HepG2 (cell line): ENCODE measurements around the gene SERHL2. TPM values are rescaled to one million over a fixed set of nuclear protein-coding genes. Genes with fewer than 3 reads are reported as not detected.

Source experiments
- CCDC6 ChIP-seq: sonication (generic); formaldehyde crosslinking; IDR thresholded peaks from 2 replicates; pipeline ENCODE4 v1.8.1; 2022; ENCODE audit warnings: mild to moderate bottlenecking, missing genetic modification reagents, moderate library complexity
- GLI4 ChIP-seq: sonication (generic); formaldehyde crosslinking; IDR thresholded peaks from 2 replicates; pipeline ENCODE4 v1.5.1; 2020; ENCODE audit warnings: missing genetic modification reagents, mild to moderate bottlenecking, moderate library complexity, borderline replicate concordance
- KLF16 ChIP-seq, 2 experiments: sonication (generic) in 1 of 2; formaldehyde crosslinking in 1 of 2; IDR thresholded peaks; 2 replicates each; pipeline versions ENCODE4 v1.6.1 to v1.8.0; 2016 to 2023; ENCODE audit warnings: missing genetic modification reagents in 2 of 2, missing compliant biosample characterization in 1 of 2
- MEIS1 ChIP-seq: sonication (generic); formaldehyde crosslinking; IDR thresholded peaks from 2 replicates; pipeline ENCODE4 v1.9.0; 2021; ENCODE audit warnings: mild to moderate bottlenecking, missing genetic modification reagents, moderate library complexity, borderline replicate concordance
- PAF1 ChIP-seq: IDR thresholded peaks from 2 replicates; pipeline ENCODE4 v1.6.1; 2016; ENCODE audit warnings: missing genetic modification reagents, missing compliant biosample characterization
- SIN3B ChIP-seq: fragments of 150-350 bp; IDR thresholded peaks from 2 replicates; pipeline ENCODE4 v1.6.1; 2014; ENCODE audit warnings: low read length
- TCF7 ChIP-seq: sonication (generic); IDR thresholded peaks from 2 replicates; pipeline ENCODE4 v1.6.1; 2016; ENCODE audit warnings: antibody characterized with exemption, low read depth
- ZNF326 ChIP-seq: sonication (generic); formaldehyde crosslinking; IDR thresholded peaks from 2 replicates; pipeline ENCODE4 v1.4.0; 2020; ENCODE audit warnings: missing genetic modification reagents, borderline replicate concordance
- ZNF547 ChIP-seq: sonication (generic); formaldehyde crosslinking; IDR thresholded peaks from 2 replicates; pipeline ENCODE4 v1.5.1; 2020; ENCODE audit warnings: mild to moderate bottlenecking, missing genetic modification reagents
- ZNF766 ChIP-seq: sonication (generic); formaldehyde crosslinking; IDR thresholded peaks from 2 replicates; pipeline ENCODE4 v1.5.0; 2020; ENCODE audit warnings: missing genetic modification reagents, borderline replicate concordance
- polyA plus RNA-seq, 8 experiments: library from polyadenylated mRNA; depleted of rRNA in 3 of 8; stranded (reverse) in 7 of 8; unstranded in 1 of 8; fragments of >200 nt; fragmentation: Illumina TruSeq in 4 of 8; extraction: Trizol in 4 of 8; gene quantifications; 2 replicates each; pipeline versions ENCODE4 v1.2.1 to v1.2.3, GENCODE V29; 2011 to 2016; ENCODE audit warnings: low read depth in 4 of 8, missing spikeins in 1 of 8, mixed read lengths in 1 of 8; ENCODE audit not compliant: insufficient read depth in 1 of 8
- total RNA-seq, 5 experiments: library from RNA; depleted of rRNA; stranded (reverse); fragments of >200 nt; fragmentation: Illumina TruSeq; extraction: Trizol; gene quantifications; 2 replicates each; pipeline ENCODE4 v1.2.3, GENCODE V29; 2016; ENCODE audit warnings: low read depth in 1 of 5
- TF ChIP-seq, protein P1 (sequence below): sonication (generic); formaldehyde crosslinking; IDR thresholded peaks from 2 replicates; pipeline ENCODE4 v1.4.0; 2020; ENCODE audit warnings: missing genetic modification reagents
- TF ChIP-seq, protein P2 (sequence below): sonication (generic); formaldehyde crosslinking; IDR thresholded peaks from 2 replicates; pipeline ENCODE4 v1.4.0; 2020; ENCODE audit warnings: missing genetic modification reagents
- TF ChIP-seq, protein P3 (sequence below): sonication (generic); formaldehyde crosslinking; IDR thresholded peaks from 2 replicates; pipeline ENCODE4 v1.4.0; 2020; ENCODE audit warnings: missing genetic modification reagents
- TF ChIP-seq, protein P4 (sequence below): sonication (generic); formaldehyde crosslinking; IDR thresholded peaks from 2 replicates; pipeline ENCODE4 v1.4.0; 2020; ENCODE audit warnings: missing genetic modification reagents, borderline replicate concordance
- TF ChIP-seq, protein P5 (sequence below): sonication (generic); formaldehyde crosslinking; IDR thresholded peaks from 2 replicates; pipeline ENCODE4 v1.4.0; 2020; ENCODE audit warnings: mild to moderate bottlenecking, missing genetic modification reagents

The SERHL2 gene
- total and polyA plus RNA-seq, 2 of the 13 experiments (the other 11 are each of a cell fraction or from before 2014, with no cell fraction given): 1.0 to 1.8 TPM

DNA sequence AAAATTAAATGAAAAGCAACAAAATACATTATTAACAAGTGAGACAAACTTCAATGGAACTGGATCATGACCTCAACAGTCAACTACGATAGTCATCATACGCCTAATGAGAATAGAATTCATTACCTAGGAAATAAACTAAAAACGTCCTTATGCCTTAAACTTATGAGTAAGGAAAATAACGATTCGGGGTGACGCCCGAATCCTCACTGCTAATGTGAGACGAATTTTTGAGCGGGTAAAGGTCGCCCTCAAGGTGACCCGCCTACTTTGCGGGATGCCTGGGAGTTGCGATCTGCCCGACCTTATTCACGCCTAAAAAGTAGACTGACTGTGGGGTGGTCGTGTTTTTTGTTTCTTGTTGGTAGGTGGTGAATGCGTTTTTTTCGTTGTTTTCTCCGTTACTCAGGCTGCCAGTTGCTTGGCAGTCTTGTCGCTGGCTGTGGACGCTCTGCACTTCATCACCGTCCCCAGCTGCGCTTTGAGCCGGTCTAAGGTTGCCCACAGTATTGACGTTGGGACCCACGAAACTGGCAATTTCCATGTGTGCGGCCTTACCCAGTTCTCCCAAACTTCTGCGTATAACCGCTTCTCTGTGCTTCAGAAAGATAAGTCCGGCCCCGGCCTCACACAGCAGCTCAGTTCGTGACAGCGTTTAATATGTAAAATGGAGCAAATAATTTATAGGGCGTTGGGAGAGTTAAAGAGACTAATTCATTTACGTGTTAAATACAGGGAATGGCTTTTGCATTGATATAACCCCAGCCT, 61.5 kb downstream of the SERHL2 start (continued):
- TF ChIP-seq, protein P1, sequence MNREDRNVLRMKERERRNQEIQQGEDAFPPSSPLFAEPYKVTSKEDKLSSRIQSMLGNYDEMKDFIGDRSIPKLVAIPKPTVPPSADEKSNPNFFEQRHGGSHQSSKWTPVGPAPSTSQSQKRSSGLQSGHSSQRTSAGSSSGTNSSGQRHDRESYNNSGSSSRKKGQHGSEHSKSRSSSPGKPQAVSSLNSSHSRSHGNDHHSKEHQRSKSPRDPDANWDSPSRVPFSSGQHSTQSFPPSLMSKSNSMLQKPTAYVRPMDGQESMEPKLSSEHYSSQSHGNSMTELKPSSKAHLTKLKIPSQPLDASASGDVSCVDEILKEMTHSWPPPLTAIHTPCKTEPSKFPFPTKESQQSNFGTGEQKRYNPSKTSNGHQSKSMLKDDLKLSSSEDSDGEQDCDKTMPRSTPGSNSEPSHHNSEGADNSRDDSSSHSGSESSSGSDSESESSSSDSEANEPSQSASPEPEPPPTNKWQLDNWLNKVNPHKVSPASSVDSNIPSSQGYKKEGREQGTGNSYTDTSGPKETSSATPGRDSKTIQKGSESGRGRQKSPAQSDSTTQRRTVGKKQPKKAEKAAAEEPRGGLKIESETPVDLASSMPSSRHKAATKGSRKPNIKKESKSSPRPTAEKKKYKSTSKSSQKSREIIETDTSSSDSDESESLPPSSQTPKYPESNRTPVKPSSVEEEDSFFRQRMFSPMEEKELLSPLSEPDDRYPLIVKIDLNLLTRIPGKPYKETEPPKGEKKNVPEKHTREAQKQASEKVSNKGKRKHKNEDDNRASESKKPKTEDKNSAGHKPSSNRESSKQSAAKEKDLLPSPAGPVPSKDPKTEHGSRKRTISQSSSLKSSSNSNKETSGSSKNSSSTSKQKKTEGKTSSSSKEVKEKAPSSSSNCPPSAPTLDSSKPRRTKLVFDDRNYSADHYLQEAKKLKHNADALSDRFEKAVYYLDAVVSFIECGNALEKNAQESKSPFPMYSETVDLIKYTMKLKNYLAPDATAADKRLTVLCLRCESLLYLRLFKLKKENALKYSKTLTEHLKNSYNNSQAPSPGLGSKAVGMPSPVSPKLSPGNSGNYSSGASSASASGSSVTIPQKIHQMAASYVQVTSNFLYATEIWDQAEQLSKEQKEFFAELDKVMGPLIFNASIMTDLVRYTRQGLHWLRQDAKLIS (CRISPR knock-in tag): peak; percentile 99
- TF ChIP-seq ZNF766 (peak; percentile 95; the same call in 1 of the 2 replicates), ZNF326 (CRISPR knock-in tag) (no peak), MEIS1 (CRISPR knock-in tag) (peak; percentile 37; the same call in 1 of the 2 replicates), TCF7 (no peak), PAF1 (CRISPR knock-in tag) (peak; percentile 89), GLI4 (0 out of 2 replicates have a peak, but pooled peaks have one; percentile 24), CCDC6 (CRISPR knock-in tag) (peak; percentile 72; the same call in 1 of the 2 replicates), ZNF547 (CRISPR knock-in tag) (peak; percentile 50; the same call in 1 of the 2 replicates), SIN3B (no peak; the same call in 1 of the 2 replicates), KLF16 (CRISPR knock-in tag; IDR thresholded peaks at IDR 0.05) (peak in 1 of 2 experiments; percentile 99; a peak in 2 of 4 replicates)
- TF ChIP-seq, protein P2, sequence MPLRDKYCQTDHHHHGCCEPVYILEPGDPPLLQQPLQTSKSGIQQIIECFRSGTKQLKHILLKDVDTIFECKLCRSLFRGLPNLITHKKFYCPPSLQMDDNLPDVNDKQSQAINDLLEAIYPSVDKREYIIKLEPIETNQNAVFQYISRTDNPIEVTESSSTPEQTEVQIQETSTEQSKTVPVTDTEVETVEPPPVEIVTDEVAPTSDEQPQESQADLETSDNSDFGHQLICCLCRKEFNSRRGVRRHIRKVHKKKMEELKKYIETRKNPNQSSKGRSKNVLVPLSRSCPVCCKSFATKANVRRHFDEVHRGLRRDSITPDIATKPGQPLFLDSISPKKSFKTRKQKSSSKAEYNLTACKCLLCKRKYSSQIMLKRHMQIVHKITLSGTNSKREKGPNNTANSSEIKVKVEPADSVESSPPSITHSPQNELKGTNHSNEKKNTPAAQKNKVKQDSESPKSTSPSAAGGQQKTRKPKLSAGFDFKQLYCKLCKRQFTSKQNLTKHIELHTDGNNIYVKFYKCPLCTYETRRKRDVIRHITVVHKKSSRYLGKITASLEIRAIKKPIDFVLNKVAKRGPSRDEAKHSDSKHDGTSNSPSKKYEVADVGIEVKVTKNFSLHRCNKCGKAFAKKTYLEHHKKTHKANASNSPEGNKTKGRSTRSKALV (CRISPR knock-in tag): peak; percentile 83
- TF ChIP-seq, protein P3, sequence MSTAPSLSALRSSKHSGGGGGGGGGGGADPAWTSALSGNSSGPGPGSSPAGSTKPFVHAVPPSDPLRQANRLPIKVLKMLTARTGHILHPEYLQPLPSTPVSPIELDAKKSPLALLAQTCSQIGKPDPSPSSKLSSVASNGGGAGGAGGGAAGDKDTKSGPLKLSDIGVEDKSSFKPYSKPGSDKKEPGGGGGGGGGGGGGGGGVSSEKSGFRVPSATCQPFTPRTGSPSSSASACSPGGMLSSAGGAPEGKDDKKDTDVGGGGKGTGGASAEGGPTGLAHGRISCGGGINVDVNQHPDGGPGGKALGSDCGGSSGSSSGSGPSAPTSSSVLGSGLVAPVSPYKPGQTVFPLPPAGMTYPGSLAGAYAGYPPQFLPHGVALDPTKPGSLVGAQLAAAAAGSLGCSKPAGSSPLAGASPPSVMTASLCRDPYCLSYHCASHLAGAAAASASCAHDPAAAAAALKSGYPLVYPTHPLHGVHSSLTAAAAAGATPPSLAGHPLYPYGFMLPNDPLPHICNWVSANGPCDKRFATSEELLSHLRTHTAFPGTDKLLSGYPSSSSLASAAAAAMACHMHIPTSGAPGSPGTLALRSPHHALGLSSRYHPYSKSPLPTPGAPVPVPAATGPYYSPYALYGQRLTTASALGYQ: peak; percentile 81; the same call in 1 of the 2 replicates
- TF ChIP-seq, protein P4, sequence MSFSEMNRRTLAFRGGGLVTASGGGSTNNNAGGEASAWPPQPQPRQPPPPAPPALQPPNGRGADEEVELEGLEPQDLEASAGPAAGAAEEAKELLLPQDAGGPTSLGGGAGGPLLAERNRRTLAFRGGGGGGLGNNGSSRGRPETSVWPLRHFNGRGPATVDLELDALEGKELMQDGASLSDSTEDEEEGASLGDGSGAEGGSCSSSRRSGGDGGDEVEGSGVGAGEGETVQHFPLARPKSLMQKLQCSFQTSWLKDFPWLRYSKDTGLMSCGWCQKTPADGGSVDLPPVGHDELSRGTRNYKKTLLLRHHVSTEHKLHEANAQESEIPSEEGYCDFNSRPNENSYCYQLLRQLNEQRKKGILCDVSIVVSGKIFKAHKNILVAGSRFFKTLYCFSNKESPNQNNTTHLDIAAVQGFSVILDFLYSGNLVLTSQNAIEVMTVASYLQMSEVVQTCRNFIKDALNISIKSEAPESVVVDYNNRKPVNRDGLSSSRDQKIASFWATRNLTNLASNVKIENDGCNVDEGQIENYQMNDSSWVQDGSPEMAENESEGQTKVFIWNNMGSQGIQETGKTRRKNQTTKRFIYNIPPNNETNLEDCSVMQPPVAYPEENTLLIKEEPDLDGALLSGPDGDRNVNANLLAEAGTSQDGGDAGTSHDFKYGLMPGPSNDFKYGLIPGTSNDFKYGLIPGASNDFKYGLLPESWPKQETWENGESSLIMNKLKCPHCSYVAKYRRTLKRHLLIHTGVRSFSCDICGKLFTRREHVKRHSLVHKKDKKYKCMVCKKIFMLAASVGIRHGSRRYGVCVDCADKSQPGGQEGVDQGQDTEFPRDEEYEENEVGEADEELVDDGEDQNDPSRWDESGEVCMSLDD (CRISPR knock-in tag): peak; percentile 50; the same call in 1 of the 2 replicates
- TF ChIP-seq, protein P5, sequence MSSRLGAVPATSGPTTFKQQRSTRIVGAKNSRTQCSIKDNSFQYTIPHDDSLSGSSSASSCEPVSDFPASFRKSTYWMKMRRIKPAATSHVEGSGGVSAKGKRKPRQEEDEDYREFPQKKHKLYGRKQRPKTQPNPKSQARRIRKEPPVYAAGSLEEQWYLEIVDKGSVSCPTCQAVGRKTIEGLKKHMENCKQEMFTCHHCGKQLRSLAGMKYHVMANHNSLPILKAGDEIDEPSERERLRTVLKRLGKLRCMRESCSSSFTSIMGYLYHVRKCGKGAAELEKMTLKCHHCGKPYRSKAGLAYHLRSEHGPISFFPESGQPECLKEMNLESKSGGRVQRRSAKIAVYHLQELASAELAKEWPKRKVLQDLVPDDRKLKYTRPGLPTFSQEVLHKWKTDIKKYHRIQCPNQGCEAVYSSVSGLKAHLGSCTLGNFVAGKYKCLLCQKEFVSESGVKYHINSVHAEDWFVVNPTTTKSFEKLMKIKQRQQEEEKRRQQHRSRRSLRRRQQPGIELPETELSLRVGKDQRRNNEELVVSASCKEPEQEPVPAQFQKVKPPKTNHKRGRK: no peak
